Upper lobe of left lung (tissue), 6 donors: ENCODE measurements around the gene ADAP1. TPM values are rescaled to one million over a fixed set of nuclear protein-coding genes. Genes with fewer than 3 reads are reported as not detected.

Experiments
- ATAC-seq, 2 donors: fragments of 200-7000 bp; cut with Tn5 transposase; one replicate each; pipeline ENCODE4 v1.9.1; 2022; ENCODE audit warnings: mild to moderate bottlenecking in 2 of 2, moderate library complexity in 2 of 2; ENCODE audit not compliant: low FRiP score in 2 of 2
- DNase-seq, 2 donors: peaks; one replicate each; pipeline ENCODE4 v3.0.0-alpha.2; 2019 to 2020
- H3K27ac ChIP-seq, 4 donors: fragments of 200-600 bp; sonication (generic); one replicate each; pipeline ENCODE4 v1.5.1; 2016 to 2019
- H3K27me3 ChIP-seq, 4 donors: fragments of 200-600 bp; sonication (generic); one replicate each; pipeline ENCODE4 v1.5.1; 2017 to 2019
- H3K36me3 ChIP-seq, 4 donors: fragments of 200-600 bp; sonication (generic); one replicate each; pipeline ENCODE4 v1.5.1; 2016 to 2019
- H3K4me1 ChIP-seq, 4 donors: fragments of 200-600 bp; sonication (generic); one replicate each; pipeline ENCODE4 v1.5.1; 2018 to 2019
- H3K4me3 ChIP-seq, 4 donors: fragments of 200-600 bp; sonication (generic); one replicate each; pipeline ENCODE4 v1.5.1; 2017 to 2019; ENCODE audit warnings: mild to moderate bottlenecking in 2 of 4, moderate library complexity in 1 of 4
- H3K9me3 ChIP-seq, 4 donors: fragments of 200-600 bp; sonication (generic); one replicate each; pipeline ENCODE4 v1.5.1; 2018 to 2019
- EP300 ChIP-seq, 4 donors: sonication (generic); formaldehyde crosslinking; IDR thresholded peaks; one replicate each; pipeline ENCODE4 v1.5.1; 2017; ENCODE audit warnings: antibody characterized with exemption in 4 of 4, control low read depth in 2 of 4
- POLR2A ChIP-seq, 4 donors: fragments of 450-650 bp; IDR thresholded peaks; one replicate each; pipeline ENCODE4 v1.5.1; 2016 to 2017; ENCODE audit warnings: antibody characterized with exemption in 4 of 4, mild to moderate bottlenecking in 2 of 4
- POLR2AphosphoS5 ChIP-seq, 2 donors: sonication (generic); formaldehyde crosslinking; IDR thresholded peaks; one replicate each; pipeline ENCODE4 v1.5.1; 2017; ENCODE audit warnings: antibody characterized with exemption in 2 of 2
- WGBS, 2 donors: methylation state at CpG; one replicate each; pipeline ENCODE4 v1.1.5; 2017 to 2018; 5-methylcytosine and 5-hydroxymethylcytosine counted together
- total RNA-seq, 6 donors: library from RNA; depleted of rRNA in 4 of 6; stranded (reverse); fragments of >200 nt in 4 of 6; gene quantifications; one replicate each; pipeline versions ENCODE4 v1.1.0 to v1.2.1, GENCODE V29; 2016 to 2021
- TF ChIP-seq, protein P1 (sequence below), 6 experiments: fragments of 450-650 bp in 4 of 6; fragments of 200-600 bp in 2 of 6; sonication (generic) in 2 of 6; IDR thresholded peaks; one replicate each; pipeline ENCODE4 v1.5.1; 2016 to 2019; ENCODE audit warnings: antibody characterized with exemption in 6 of 6
- donor health status: DM: no; HTN: no; CAD: no; lungs with moderate emphysema.
- donor health status: DM: no; HTN: yes; CAD: no; lungs with severe emphysema.

The ADAP1 gene
- total RNA-seq, 6 donors from 2014 or later = 31.0 to 109 (median 37.5) TPM

DNA sequence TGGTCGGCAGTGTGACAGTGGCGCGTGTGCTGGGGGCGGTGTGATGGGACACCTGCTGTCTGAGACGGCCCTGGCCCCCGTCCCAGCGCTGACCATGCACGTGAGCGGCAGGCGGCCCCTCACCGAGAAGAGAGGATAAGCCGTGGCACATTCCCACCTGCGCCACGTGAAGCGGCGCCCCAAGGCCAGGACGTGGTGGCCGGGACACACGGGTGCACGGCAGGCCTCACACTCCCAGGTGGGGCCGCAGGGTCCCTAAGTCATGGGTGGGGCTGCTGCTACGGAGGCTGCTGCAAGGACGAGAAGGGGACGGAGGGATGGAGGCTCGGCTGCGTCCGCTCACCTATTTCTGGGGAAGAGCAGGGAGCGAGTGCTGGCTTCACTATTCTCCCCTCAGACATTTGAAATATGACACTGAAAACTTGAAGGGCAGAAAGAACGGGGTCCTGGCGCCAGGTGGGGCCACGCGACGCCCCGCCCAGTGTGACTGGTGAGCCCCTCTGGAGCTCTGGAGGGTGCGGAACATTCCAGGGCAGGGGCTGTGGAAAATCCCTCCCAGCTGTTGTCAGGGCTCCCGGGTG is 36.0 kb upstream of the ADAP1 start:
- Histone ChIP-seq H3K27ac (no peak overlapping the region), H3K27me3 (peaks cover 0 to 7% (median 5%) of the 10 kb centered on the region in 4 donors), H3K4me3 (no peak overlapping the region), H3K36me3 (peaks cover 0 to 5% (median 0%) of the 10 kb centered on the region in 4 donors), H3K9me3 (no peaks in the 10 kb centered on the region), H3K4me1 (peaks cover 3 to 22% (median 9%) of the 10 kb centered on the region in 4 donors)
- 69 to 78% methylated on average over 18 to 34 of the region's 36 CpGs for WGBS, 2 donors
- TF ChIP-seq, protein P1, sequence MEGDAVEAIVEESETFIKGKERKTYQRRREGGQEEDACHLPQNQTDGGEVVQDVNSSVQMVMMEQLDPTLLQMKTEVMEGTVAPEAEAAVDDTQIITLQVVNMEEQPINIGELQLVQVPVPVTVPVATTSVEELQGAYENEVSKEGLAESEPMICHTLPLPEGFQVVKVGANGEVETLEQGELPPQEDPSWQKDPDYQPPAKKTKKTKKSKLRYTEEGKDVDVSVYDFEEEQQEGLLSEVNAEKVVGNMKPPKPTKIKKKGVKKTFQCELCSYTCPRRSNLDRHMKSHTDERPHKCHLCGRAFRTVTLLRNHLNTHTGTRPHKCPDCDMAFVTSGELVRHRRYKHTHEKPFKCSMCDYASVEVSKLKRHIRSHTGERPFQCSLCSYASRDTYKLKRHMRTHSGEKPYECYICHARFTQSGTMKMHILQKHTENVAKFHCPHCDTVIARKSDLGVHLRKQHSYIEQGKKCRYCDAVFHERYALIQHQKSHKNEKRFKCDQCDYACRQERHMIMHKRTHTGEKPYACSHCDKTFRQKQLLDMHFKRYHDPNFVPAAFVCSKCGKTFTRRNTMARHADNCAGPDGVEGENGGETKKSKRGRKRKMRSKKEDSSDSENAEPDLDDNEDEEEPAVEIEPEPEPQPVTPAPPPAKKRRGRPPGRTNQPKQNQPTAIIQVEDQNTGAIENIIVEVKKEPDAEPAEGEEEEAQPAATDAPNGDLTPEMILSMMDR (IDR thresholded peaks at IDR 0.05) = no peak
- TF ChIP-seq POLR2AphosphoS5 (IDR thresholded peaks at IDR 0.05) = no peak
- TF ChIP-seq EP300 (IDR thresholded peaks at IDR 0.05) = no peak
- no peak for TF ChIP-seq POLR2A (IDR thresholded peaks at IDR 0.05)
- ATAC-seq = no peak
- peak in 1 of 2 donors; percentile 79 for DNase-seq

DNA sequence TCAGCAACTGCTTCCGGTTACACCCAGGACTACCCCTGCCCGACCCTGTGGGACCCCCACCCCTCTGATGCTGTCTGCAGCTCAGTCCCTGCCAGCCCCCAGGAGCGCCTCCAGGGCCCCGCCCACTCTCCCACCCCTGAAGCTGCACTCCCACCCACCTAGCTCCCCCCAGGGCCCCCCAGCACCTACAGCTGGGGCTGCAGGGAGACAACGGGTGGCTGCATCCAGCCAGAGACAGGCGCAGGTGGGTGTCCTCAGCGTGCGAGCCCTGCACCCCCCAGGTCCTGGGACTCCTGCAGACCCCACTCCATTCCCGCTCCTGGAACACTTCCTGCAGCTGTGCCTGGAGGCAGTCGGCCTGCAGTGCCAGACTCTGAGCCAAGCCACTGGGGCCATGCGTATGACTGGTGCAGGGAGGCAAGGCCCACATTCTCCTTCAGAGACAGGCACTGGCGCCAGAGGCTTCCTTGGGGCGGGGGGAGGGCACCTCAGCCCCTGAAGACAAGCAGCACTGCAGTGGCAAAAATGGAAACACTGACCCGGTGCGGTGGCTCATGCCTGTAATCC is 34.6 kb upstream of the ADAP1 start:
- WGBS, 2 donors = 64 to 90% methylated on average over 2 to 12 of the region's 15 CpGs
- Histone ChIP-seq H3K36me3 (no peaks in the 10 kb centered on the region), H3K27me3 (peaks cover 0 to 7% (median 5%) of the 10 kb centered on the region in 4 donors), H3K4me3 (no peak overlapping the region), H3K9me3 (no peaks in the 10 kb centered on the region), H3K27ac (no peak overlapping the region), H3K4me1 (peaks cover 3 to 22% (median 9%) of the 10 kb centered on the region in 4 donors)
- peak in 1 of 2 donors; percentile 55 for DNase-seq
- no peak for ATAC-seq
- no peak for TF ChIP-seq POLR2A (IDR thresholded peaks at IDR 0.05)
- no peak for TF ChIP-seq EP300 (IDR thresholded peaks at IDR 0.05)
- TF ChIP-seq, protein P1 (IDR thresholded peaks at IDR 0.05) = no peak
- no peak for TF ChIP-seq POLR2AphosphoS5 (IDR thresholded peaks at IDR 0.05)

DNA sequence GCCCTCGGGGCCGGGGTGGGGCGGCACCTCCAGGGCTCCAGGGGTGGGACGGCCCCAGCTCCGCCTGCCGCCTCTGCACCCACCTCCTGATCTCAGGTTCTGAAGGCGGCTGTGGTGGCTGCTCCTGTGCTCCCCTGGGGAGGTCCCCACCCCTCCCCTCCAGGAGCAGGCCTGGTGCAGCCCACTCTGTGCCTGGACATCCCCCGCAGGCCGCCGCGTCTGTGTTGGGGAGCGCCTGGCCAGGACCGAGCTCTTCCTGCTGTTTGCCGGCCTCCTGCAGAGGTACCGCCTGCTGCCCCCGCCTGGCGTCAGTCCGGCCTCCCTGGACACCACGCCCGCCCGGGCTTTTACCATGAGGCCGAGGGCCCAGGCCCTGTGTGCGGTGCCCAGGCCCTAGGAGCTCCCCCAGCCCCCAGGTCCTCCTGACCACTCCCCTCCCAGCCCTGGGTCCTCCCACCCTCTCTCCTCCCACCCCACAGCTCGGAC is 34.0 kb upstream of the ADAP1 start:
- peaks cover 3 to 21% (median 8%) of the 10 kb centered on the region in 4 donors for H3K4me1 ChIP-seq
- no peak overlapping the region for H3K4me3 ChIP-seq
- peaks cover 0 to 7% (median 5%) of the 10 kb centered on the region in 4 donors for H3K27me3 ChIP-seq
- no peaks in the 10 kb centered on the region for H3K36me3 ChIP-seq
- DNase-seq (peak in 1 of 2 donors; percentile 78), ATAC-seq (no peak)
- 22 to 40% methylated on average over 1 to 18 of the region's 24 CpGs for WGBS, 2 donors
- TF ChIP-seq POLR2A (IDR thresholded peaks at IDR 0.05) (no peak), EP300 (IDR thresholded peaks at IDR 0.05) (no peak), POLR2AphosphoS5 (IDR thresholded peaks at IDR 0.05) (no peak)
- TF ChIP-seq, protein P1 (IDR thresholded peaks at IDR 0.05) = no peak
- H3K27ac ChIP-seq = no peak overlapping the region
- H3K9me3 ChIP-seq = no peaks in the 10 kb centered on the region

DNA sequence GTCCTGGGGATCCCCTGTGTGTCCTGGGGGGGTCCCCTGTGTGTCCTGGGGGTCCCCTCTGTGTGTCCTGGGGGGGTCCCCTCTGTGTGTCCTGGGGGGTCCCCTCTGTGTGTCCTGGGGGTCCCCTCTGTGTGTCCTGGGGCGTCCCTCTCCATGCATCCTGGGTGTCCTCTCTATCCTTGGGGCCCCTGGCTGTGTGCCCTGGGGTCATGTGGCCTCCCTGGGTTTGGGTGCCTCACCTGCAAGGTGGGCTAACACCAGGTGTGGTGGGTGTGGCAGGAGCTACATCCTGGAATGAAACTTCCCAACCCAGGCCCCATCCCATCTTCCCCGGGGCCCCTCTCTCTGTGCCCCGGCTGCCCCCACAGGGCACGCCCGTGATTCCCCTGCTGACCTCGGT is 33.4 kb upstream of the ADAP1 start:
- WGBS, 2 donors = 40 to 80% methylated on average over 2 to 3 of the region's 6 CpGs
- TF ChIP-seq, protein P1 (IDR thresholded peaks at IDR 0.05) = no peak
- no peak for TF ChIP-seq EP300 (IDR thresholded peaks at IDR 0.05)
- TF ChIP-seq POLR2AphosphoS5 (IDR thresholded peaks at IDR 0.05) = no peak
- no peak for TF ChIP-seq POLR2A (IDR thresholded peaks at IDR 0.05)
- peaks cover 1 to 16% (median 4%) of the 10 kb centered on the region in 4 donors for H3K4me1 ChIP-seq
- ATAC-seq = no peak
- no peaks in the 10 kb centered on the region for H3K9me3 ChIP-seq
- H3K4me3 ChIP-seq = no peak overlapping the region
- no peak for DNase-seq
- no peaks in the 10 kb centered on the region for H3K36me3 ChIP-seq
- H3K27me3 ChIP-seq = peaks cover 0 to 7% (median 5%) of the 10 kb centered on the region in 4 donors
- no peak overlapping the region for H3K27ac ChIP-seq
